Astrocyte of the cerebellum (primary cell): ENCODE results near the gene DMRT1.
"Not testable (repeated sequence)": the region's sequence is repeated elsewhere in the genome, so short reads cannot be mapped to it uniquely, and the experiment has no call there.

ENCODE experiments used
- DNase-seq: peaks from one replicate; pipeline ENCODE4 v3.0.0-alpha.2; 2011; ENCODE audit warnings: low read depth
- H3K4me3 ChIP-seq: 2 replicates; pipeline ENCODE4 v1.5.1; 2011; ENCODE audit warnings: mild to moderate bottlenecking, low read depth, low read length, moderate library complexity
- CTCF ChIP-seq: IDR thresholded peaks from 2 replicates; pipeline ENCODE4 v1.5.1; 2012; ENCODE audit warnings: low read length, low read depth, moderate library complexity, mild to moderate bottlenecking; ENCODE audit errors: missing control alignments
- in situ Hi-C: cut with HindIII; loops from 2 replicates; pipeline ENCODE4 v1.10.0; 2017; ENCODE audit warnings: low sequenced_read_pairs

The DMRT1 gene

GRCh38 chr9:852539-852938 is 11.0 kb downstream of the DMRT1 start:
- in situ Hi-C loops: no loop called here
- no peak for TF ChIP-seq CTCF
- H3K4me3 ChIP-seq: no peak overlapping the region
- DNase-seq: no peak

DNA sequence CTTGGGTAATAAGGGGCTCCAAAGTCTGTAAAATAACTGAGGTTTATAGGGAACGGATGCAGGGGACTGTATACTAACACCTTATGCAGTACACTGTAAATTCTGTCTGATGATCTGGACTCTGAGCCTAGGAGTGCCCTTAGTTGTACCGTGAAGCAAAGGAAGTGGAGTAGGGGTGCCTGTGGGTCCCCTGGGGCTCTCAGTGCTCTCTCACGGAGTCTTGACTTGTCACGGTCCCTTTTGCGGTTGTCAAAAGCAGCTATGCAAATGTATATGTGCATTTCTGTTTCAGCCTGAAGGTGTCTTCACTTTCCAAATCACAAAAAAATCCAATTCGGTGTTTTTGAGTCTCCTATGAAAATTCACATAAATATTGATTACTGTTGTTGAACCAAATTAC is 17.8 kb downstream of the DMRT1 start:
- no peak for DNase-seq
- no peak for TF ChIP-seq CTCF
- no peak overlapping the region for H3K4me3 ChIP-seq
- in situ Hi-C loops: no loop called here

DNA sequence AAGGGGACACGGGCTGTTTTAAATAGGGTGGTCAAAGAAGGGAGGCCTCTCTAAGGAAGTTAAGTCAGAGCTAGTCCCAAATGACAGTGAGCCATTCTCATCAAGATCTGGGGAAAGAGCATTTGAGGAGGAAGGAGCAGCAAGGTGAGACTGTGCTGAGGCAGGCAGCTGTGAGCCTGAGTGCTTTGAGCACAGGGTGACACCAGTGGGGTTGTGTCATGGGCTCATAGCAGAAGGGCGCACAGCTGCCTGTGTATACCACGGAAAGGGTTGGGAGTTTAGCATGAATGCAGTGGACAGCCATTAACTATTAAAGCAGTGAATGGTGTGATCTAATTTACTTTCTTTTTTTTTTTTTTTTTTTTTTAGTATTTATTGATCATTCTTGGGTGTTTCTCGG is 19.2 kb downstream of the DMRT1 start:
- no peak overlapping the region for H3K4me3 ChIP-seq
- no peak for DNase-seq
- in situ Hi-C loops: no loop called here
- TF ChIP-seq CTCF: no peak

- in situ Hi-C loops, H3K4me3 ChIP-seq, DNase-seq: not testable (repeated sequence)
These were observed 20.0 kb downstream of the DMRT1 start for GRCh38 chr9:861525-861924.

DNA sequence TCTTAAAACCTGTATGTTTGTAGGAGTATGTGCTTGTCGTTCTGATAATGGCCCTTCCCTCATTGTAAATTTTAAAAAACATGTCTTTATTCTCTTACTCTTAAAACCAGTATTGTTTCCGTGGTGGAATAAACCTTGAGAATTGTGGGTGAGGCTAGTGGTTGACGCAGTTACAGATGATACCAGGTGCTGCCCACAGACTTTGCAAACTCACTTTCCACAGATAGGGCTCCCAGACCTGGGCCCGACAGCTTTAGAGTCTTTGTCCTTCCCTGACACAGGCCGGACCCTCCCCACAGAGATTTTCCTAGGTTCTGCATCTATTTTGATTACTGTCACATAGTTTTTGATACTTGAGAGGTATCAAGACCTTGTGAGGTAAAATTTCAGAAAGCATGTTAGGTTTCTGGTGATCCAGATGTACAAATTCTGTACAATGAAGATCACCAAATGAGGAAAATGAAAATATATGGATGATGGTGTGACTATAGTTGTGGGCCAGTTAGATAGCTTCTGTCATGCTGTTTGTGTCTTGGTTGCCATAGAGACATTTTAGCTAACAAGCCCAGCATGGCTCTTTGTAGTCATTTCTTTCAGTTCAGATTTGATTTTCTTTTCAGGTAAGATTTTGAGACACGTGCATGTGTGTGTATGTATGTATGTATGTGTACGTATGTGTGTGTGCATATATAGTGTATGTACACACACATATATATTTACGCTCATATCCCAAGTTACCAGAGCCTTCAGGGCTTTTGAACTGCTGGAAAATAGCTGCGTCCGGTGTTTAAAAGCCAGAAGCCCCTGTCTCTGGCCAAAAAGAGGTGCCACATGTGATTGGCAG is 33.8 kb downstream of the DMRT1 start:
- no peak for TF ChIP-seq CTCF
- no peak overlapping the region for H3K4me3 ChIP-seq
- DNase-seq: no peak
- in situ Hi-C loops: loop anchor here (5.0 kb wide), 1 partner anchor 67 kb away; no protein-coding TSS in a partner anchor

DNA sequence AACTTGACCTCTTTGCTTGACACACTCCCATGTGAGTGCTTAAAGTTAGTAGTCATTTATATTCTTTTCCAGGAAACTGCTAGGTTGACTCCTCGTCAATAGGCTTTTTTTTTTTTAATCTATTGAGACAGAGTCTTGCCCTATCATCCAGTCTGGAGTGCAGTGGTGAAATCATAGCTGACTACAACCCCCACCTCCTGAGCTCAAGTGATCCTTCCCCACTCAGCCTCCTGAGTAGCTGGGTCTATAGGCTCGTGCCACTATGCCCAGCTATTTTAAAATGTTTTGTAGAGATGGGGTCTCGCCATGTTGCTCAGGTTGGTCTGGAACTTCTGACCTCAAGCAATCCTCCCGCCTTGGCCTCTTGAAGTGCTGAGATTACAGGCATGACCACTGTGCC is 34.9 kb downstream of the DMRT1 start:
- no peak for TF ChIP-seq CTCF

GRCh38 chr9:878239-878638 is 36.7 kb downstream of the DMRT1 start:
- H3K4me3 ChIP-seq: no peak overlapping the region
- TF ChIP-seq CTCF: no peak
- in situ Hi-C loops: loop anchor here (5.0 kb wide), 1 partner anchor 64 kb away; no protein-coding TSS in a partner anchor
- DNase-seq: no peak

More for the DNA sequence above, 34.9 kb downstream of the DMRT1 start:
- DNase-seq: no peak
- H3K4me3 ChIP-seq: no peak overlapping the region
- in situ Hi-C loops: loop anchor here (5.0 kb wide), 1 partner anchor 66 kb away; no protein-coding TSS in a partner anchor
